Stimulated activated naive CD4-positive, alpha-beta T cell (primary cell): ENCODE data around the gene KRT6C.

Experiments used
- DNase-seq, 6 experiments: peaks; one replicate each; lab custom pipeline; 2025; lab: John Stamatoyannopoulos, UW

The KRT6C gene

GRCh38 chr12:52434760-52435530 lies 38.7 kb downstream of the KRT6C start:
- no peak for DNase-seq

- DNase-seq, result no peak
These were observed 39.4 kb downstream of the KRT6C start, which contains the start of gene KRT75 for GRCh38 chr12:52434081-52434733. Gene KRT75, minus strand, starts transcription at chr12:52434371. Its CDS starts 67 bp downstream, at chr12:52434304.

GRCh38 chr12:52433501-52434080 lies 40.0 kb downstream of the KRT6C start:
- no peak for DNase-seq

DNA sequence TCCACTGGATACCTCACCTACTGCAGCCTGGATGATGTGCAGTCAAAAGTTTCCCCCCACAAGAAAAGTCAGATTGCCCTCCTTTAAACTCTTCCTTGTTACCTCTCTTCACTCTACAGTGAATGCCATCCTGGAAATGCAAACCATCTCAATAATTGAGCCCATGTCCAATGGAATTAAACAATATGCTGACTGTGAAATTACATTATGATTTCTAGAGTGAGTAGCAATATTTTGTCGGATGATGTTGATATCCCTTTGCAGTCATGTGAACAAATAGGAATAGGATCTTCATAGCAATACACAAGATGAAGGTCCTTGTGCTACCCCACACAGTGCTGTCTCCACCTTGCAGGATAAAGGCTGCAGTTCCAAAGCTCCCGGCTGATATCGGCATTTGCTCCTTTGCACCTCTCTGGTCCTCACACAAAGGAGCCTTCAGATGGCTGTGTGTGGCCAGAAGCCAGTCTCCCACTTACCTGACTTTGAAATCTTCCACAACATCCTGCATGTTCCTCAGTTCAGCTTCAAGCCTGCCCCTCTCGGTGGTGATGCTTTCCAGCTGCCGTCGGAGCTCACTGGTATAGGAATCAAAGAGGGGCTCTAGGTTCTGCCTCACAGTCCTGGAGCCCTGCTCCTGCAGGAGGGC lies 40.9 kb downstream of the KRT6C start:
- no peak for DNase-seq

DNA sequence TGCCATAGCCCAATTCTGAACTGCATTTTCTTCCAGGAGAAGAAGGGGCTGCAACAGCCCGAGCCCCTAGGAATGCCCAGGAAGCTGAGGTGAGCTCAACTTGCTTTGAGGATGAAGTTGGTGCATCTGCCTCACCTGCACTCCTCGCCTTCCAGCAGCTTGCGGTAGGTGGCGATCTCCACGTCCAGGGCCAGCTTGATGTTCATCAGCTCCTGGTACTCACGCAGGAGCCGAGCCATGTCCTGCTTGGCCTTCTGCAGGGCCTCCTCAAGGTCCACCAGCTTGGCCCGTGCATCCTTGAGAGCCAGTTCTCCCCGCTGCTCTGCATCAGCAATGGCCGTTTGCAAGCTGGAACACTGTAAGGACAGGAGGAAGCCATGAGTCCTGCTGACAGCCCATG lies 45.5 kb downstream of the KRT6C start:
- DNase-seq, result no peak

DNA sequence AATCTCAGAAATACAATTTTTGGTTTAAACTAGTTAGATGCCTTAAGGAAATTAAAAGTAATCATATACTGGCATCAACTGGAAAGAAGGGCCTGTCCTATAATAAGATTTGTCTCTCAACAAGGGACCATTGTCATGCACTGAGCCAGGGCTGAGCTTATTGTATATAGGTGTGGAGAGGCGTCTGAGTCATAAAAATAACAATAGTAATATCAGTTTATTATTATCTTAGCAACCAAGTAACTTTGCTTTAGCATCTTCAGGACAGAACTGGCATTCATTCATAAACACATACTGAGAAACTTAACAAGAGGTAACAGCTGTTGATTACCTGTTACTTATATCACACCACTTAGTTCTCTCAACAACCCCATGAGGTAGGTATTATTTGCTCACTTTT lies 46.5 kb downstream of the KRT6C start:
- no peak for DNase-seq

DNA sequence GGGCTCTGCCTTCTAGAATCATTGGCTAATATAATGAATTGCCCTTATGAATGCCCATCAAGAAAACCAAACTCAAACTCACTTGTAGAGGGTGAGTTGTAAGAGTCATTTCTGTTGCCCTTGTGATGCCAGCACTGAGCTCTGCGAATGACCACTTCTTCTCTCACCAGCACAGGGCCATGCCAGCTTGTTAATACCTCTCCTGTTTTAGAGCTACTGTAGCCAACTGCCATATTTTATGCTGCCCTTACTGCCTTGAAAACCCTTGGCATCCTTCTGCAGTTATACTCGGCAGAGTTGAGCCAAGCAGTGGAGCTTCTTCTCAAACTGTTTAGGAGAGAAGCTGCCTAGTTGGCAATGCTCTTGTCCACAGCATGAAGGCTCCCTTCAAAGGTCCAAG lies 47.6 kb downstream of the KRT6C start:
- no peak for DNase-seq

DNA sequence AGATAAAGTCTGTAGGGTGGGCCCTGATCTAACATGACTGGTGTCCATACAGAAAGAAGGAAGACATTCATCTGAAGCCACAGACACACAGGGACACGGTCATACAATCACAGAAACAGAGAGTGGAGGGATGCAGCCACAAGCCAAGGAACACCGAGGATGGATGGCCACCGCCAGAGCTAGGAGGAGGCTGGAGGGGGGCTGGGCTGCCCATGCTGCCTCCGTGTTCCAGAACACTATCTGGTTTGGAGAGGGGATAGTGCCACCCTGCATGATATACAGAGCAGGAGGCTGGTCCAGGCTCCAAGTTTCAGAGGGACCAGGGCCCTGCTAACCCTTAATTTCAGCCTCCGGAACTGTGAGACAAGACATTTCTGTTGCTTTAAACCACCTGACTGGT lies 48.1 kb downstream of the KRT6C start:
- DNase-seq, result no peak

- DNase-seq, result no peak
These were observed 49.7 kb downstream of the KRT6C start for GRCh38 chr12:52423661-52424500.

DNA sequence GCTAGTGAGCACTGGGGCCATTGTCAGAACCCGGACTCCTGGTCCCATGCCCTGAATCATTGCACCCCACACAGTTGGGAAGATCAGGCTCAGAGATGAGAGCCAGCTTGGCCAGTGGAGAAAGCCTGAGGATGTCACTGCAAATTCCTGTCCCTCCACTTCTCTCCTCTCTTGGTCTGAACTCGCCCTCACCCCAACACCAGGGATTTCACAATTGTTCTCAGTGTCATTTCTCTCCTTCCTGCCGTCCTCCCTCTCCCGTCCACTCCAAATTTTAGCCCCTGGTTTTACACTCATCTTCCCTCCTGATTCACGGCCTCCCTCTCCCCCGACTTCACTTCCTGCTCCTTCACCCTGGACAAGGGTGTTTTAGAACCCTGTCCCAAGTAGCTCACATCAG lies 50.6 kb downstream of the KRT6C start:
- no peak for DNase-seq

DNA sequence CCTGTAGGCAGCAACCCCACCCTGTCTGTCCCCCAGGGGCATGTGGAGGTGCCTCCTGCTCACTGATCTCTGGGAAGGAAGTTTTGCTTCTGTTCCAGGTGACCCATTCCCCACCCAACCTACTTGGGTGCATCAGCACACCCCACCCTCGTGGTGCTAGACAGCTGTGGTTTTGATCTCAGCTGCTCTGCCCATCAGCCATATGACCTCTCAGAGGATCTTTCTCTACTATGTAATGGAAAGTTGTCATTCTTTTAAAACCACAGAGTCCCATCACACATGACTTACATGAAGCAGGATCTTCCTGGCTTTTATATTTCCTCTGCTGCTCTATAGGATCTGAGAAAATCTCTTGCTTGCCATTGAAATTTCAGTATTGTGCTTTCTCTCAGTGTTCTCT lies 53.9 kb downstream of the KRT6C start:
- DNase-seq, result no peak

GRCh38 chr12:52418576-52419110 lies 55.0 kb downstream of the KRT6C start:
- no peak for DNase-seq
